SU-DHL-6 (cell line): ENCODE results near the gene SLC17A5.
"Not testable (repeated sequence)": the region's sequence is repeated elsewhere in the genome, so short reads cannot be mapped to it uniquely, and the experiment has no call there.

Source experiments
- H2AFZ ChIP-seq: fragments of 200-600 bp; sonication (generic); 2 replicates; pipeline ENCODE4 v1.6.1; 2014; ENCODE audit warnings: low read depth, mild to moderate bottlenecking, moderate library complexity, mixed read lengths, antibody characterized with exemption, low read length; ENCODE audit not compliant: severe bottlenecking
- H3F3A ChIP-seq: fragments of 200-600 bp; shearing (Covaris generic); 2 replicates; pipeline ENCODE4 v1.6.0; 2016; ENCODE audit warnings: antibody characterized with exemption, mild to moderate bottlenecking; ENCODE audit not compliant: insufficient read depth
- H3K27ac ChIP-seq: fragments of 200-600 bp; sonication (generic); 2 replicates; pipeline ENCODE4 v1.5.1; 2016; ENCODE audit warnings: low read depth, mild to moderate bottlenecking, low read length, moderate library complexity, mixed read lengths
- H3K27me3 ChIP-seq: fragments of 200-600 bp; sonication (generic), shearing (Covaris generic); 2 replicates; pipeline ENCODE4 v1.6.0; 2014; ENCODE audit warnings: mild to moderate bottlenecking, low read length
- H3K36me3 ChIP-seq: fragments of 200-600 bp; sonication (generic); 2 replicates; pipeline ENCODE4 v1.6.1; 2014; ENCODE audit warnings: mild to moderate bottlenecking, low read length, mixed read lengths
- H3K4me2 ChIP-seq: fragments of 300-600, 200-600 bp; shearing (Covaris generic), sonication (generic); 2 replicates; pipeline ENCODE4 v1.6.0; 2014; ENCODE audit warnings: low read length, low read depth, mild to moderate bottlenecking; ENCODE audit not compliant: poor library complexity, severe bottlenecking
- H3K4me3 ChIP-seq: fragments of 200-600 bp; sonication (generic); 2 replicates; pipeline ENCODE4 v1.5.1; 2014; ENCODE audit warnings: antibody characterized with exemption, low read length, mild to moderate bottlenecking, mixed read lengths; ENCODE audit not compliant: insufficient read depth, poor library complexity, severe bottlenecking
- H3K79me2 ChIP-seq: fragments of 200-600 bp; sonication (generic); 2 replicates; pipeline ENCODE4 v1.6.1; 2014; ENCODE audit warnings: mild to moderate bottlenecking, low read length, moderate library complexity; ENCODE audit not compliant: insufficient read depth
- H3K9ac ChIP-seq: fragments of 200-600 bp; sonication (generic); 2 replicates; pipeline ENCODE4 v1.7.0; 2014; ENCODE audit warnings: mild to moderate bottlenecking, low read length
- H3K9me2 ChIP-seq: fragments of 200-600 bp; sonication (generic); replicated peaks from 2 replicates; pipeline ENCODE4 v1.6.1; 2014; ENCODE audit warnings: low read length; ENCODE audit not compliant: insufficient read depth
- H3K9me3 ChIP-seq: fragments of 200-600 bp; sonication (generic); 2 replicates; pipeline ENCODE4 v1.6.1; 2014; ENCODE audit warnings: low read length, mixed read lengths; ENCODE audit not compliant: insufficient read depth
- H4K20me1 ChIP-seq: fragments of 200-600 bp; sonication (generic); 2 replicates; pipeline ENCODE4 v1.6.1; 2014; ENCODE audit warnings: low read depth, mild to moderate bottlenecking, antibody characterized with exemption, low read length, moderate library complexity, mixed read lengths
- EZH2phosphoT487 ChIP-seq: fragments of 200-600 bp; sonication (generic), shearing (Covaris generic); conservative IDR thresholded peaks from 2 replicates; pipeline ENCODE4 v1.6.1; 2018; ENCODE audit warnings: mild to moderate bottlenecking, antibody characterized with exemption, low read length, moderate library complexity, mixed read lengths
- TF ChIP-seq, protein P1 (sequence below): fragments of 200-600 bp; sonication (generic); IDR thresholded peaks from one replicate; pipeline ENCODE4 v1.5.1; 2017; ENCODE audit warnings: antibody characterized with exemption, mild to moderate bottlenecking, low read length, moderate library complexity; ENCODE audit not compliant: insufficient read depth, poor library complexity, severe bottlenecking

The SLC17A5 gene

DNA sequence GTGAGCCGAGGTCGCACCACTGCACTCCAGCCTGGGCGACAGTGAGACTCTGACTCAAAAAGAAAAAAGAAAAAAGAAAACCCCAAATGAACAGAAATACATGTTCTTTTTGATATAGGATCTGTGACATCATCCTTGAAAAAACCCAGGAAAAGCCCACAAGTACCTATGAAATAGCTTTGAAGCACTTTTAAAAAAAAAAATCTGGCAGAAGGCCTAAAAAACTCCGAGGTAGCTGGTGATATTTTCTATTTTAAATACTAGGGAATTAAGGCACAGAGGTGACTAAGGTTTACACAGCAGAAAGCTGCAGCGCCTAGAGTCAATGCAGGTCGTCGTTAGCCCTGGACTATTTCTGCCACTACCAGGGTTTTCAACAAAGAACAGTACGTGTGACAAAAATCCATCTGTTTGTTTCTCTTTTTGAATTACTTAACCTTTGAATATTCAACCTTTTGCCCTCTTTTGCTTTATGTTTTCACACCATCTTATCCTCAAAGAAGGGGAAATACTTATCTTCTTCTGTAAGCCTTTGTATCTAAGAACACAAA lies 93.5 kb downstream of the SLC17A5 start:
- Histone ChIP-seq H3K9me3 (no peaks in the 10 kb centered on the region), H3K4me2 (no peak overlapping the region), H3K36me3 (no peaks in the 10 kb centered on the region), H3K27me3 (no peaks in the 10 kb centered on the region), H3K4me3 (no peak overlapping the region), H3K79me2 (no peaks in the 10 kb centered on the region), H3K27ac (no peak overlapping the region), H3K9ac (no peak overlapping the region), H2AFZ (no peak overlapping the region), H3F3A (no peaks in the 10 kb centered on the region), H3K9me2 (no peaks in the 10 kb centered on the region), H4K20me1 (no peaks in the 10 kb centered on the region)
- TF ChIP-seq EZH2phosphoT487, result no peak
- TF ChIP-seq, protein P1, sequence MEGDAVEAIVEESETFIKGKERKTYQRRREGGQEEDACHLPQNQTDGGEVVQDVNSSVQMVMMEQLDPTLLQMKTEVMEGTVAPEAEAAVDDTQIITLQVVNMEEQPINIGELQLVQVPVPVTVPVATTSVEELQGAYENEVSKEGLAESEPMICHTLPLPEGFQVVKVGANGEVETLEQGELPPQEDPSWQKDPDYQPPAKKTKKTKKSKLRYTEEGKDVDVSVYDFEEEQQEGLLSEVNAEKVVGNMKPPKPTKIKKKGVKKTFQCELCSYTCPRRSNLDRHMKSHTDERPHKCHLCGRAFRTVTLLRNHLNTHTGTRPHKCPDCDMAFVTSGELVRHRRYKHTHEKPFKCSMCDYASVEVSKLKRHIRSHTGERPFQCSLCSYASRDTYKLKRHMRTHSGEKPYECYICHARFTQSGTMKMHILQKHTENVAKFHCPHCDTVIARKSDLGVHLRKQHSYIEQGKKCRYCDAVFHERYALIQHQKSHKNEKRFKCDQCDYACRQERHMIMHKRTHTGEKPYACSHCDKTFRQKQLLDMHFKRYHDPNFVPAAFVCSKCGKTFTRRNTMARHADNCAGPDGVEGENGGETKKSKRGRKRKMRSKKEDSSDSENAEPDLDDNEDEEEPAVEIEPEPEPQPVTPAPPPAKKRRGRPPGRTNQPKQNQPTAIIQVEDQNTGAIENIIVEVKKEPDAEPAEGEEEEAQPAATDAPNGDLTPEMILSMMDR, result no peak

DNA sequence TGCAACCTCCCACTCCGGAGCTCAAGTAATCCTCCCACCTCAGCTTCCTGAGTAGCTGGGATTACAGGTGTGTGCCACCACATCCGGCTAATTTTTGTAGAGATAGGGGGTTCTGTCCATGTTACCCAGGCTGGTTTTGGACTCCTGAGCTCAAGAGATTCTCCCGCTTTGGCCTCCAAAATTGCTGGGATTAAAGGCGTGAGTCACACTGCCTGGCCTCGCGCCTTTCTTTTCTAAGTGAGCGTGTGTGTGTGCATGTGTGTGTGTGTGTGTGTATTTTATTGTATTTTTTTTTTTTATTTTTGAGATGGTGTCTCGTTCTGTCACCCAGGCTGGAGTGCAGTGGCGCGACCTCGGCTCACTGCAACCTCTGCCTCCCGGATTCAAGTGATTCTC lies 94.4 kb downstream of the SLC17A5 start:
- not testable (repeated sequence) for H3K79me2 ChIP-seq, H3K4me3 ChIP-seq, H2AFZ ChIP-seq, H3K4me2 ChIP-seq, H3K36me3 ChIP-seq, H3K27me3 ChIP-seq, H3K9ac ChIP-seq, H3K9me3 ChIP-seq, H4K20me1 ChIP-seq, H3K27ac ChIP-seq, H3K9me2 ChIP-seq, H3F3A ChIP-seq

DNA sequence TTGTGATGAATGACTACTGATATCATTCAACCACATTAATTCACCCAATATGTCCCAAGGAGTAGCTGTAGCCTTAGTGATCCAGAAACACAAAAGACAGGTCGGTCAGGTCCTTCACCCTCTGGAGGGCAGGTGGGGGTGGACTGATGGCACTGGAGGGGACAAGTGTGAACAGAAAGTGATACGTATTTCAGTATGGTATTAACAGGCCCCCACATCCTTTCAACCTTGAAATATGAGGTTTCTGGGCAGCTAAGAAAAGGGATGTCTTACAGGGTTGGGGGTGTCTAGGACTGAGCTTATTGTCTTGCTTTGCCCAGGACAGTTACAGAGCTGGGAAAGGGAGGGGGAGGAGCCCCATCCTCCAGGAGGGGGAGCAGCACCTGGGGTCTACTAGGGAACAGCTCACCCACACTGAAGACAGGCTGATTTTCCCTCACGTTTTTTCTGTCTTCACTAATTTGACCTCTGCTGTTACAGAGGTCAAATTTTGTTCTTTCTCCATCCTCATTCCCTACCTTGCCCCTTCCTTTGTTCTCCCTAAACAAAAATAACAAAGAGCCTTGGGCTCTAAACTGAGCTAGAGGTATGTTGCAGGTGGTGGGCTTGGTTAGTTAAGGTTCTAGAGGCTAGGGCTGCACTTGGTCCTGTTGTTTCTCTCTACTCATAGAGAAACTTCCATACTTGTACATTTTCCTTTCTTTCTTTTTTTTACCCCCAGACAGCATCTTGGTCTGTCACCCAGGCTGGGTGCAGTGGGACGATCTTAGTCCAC lies 95.0 kb downstream of the SLC17A5 start:
- Histone ChIP-seq H3K79me2 (no peaks in the 10 kb centered on the region), H3F3A (no peaks in the 10 kb centered on the region), H3K36me3 (no peaks in the 10 kb centered on the region), H3K27me3 (no peaks in the 10 kb centered on the region), H3K4me2 (no peak overlapping the region), H2AFZ (no peak overlapping the region), H3K9me3 (no peaks in the 10 kb centered on the region), H3K27ac (no peak overlapping the region), H3K4me3 (no peak overlapping the region), H4K20me1 (no peaks in the 10 kb centered on the region), H3K9me2 (no peaks in the 10 kb centered on the region), H3K9ac (no peak overlapping the region)
- TF ChIP-seq, protein P1, result no peak
- TF ChIP-seq EZH2phosphoT487, result no peak

DNA sequence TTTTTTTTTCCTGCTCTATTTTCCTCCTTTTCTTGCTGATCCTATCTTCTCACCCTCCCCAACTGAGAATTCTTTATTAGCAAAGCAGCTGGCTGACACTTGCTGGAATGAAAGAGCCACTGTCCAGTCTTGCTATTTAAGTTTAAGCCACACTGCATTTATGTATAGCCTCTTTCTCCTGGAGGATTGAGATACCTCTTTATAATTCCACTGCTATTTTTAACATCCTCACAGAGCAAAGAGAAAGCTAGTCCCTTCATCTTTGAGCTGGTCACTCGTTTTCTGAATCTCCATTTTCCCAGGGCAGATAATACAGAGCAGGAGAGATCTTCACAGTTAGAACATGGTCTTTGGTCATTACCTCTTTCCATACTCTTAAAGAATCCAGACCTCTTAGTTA lies 97.0 kb downstream of the SLC17A5 start:
- H4K20me1 ChIP-seq, result no peaks in the 10 kb centered on the region
- no peaks in the 10 kb centered on the region for H3K27me3 ChIP-seq
- no peaks in the 10 kb centered on the region for H3F3A ChIP-seq
- H3K4me2 ChIP-seq, result no peak overlapping the region
- H3K36me3 ChIP-seq, result no peaks in the 10 kb centered on the region
- H3K9me2 ChIP-seq, result no peaks in the 10 kb centered on the region
- no peak for TF ChIP-seq EZH2phosphoT487
- TF ChIP-seq, protein P1, result no peak
- H3K9me3 ChIP-seq, result no peaks in the 10 kb centered on the region
- H3K27ac ChIP-seq, result no peak overlapping the region
- H3K4me3 ChIP-seq, result no peak overlapping the region
- H2AFZ ChIP-seq, result no peak overlapping the region
- H3K79me2 ChIP-seq, result no peaks in the 10 kb centered on the region
- no peak overlapping the region for H3K9ac ChIP-seq

DNA sequence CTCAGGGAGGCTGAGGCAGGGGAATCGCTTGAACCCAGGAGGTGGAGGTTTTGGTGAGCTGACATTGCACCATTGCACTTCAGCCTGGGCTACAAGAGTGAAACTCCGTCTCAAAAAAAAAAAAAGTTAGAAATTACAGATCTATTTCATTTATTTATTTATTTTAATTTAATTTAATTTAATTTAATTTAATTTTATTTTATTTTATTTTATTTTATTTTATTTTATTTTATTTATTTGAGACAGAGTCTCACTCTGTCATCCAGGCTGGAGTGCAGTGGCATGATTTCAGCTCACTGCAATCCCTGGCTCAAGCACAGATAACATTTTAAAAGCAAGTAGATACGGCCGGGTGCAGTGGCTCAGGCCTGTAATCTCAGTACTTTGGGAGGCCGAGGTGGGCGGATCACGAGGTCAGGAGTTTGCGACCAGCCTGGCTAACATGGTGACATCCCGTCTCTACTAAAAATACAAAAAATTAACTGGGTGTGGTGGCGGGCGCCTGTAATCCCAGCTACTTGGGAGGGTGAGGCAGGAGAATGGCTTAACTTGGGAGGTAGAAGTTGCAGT lies 98.3 kb downstream of the SLC17A5 start:
- not testable (repeated sequence) for H3K79me2 ChIP-seq, H3K27me3 ChIP-seq, H3K4me2 ChIP-seq, H3F3A ChIP-seq, H3K4me3 ChIP-seq, H3K9me2 ChIP-seq, H3K9ac ChIP-seq, H2AFZ ChIP-seq, H3K36me3 ChIP-seq, H4K20me1 ChIP-seq, H3K9me3 ChIP-seq, H3K27ac ChIP-seq
